Esophagus muscularis mucosa (tissue), 4 donors: ENCODE data around the gene EGF. TPM values are rescaled to one million over a fixed set of nuclear protein-coding genes. Genes with fewer than 3 reads are reported as not detected.
"Not testable (repeated sequence)": the region's sequence is repeated elsewhere in the genome, so short reads cannot be mapped to it uniquely, and the experiment has no call there.

ENCODE experiments used
- DNase-seq: peaks from one replicate; pipeline ENCODE4 v3.0.0-alpha.2; 2017; ENCODE audit errors: extremely low spot score
- H3K27ac ChIP-seq, 4 donors: fragments of 200-600 bp; sonication (generic); replicated peaks in 1 of 4; 1 replicate in 3 of 4; 2 replicates in 1 of 4; pipeline ENCODE4 v1.5.1; 2016 to 2019; ENCODE audit warnings: mild to moderate bottlenecking in 1 of 4
- H3K27me3 ChIP-seq, 4 donors: fragments of 200-600 bp; sonication (generic); one replicate each; pipeline versions ENCODE4 v1.5.1 to v1.6.0; 2016 to 2019
- H3K36me3 ChIP-seq, 4 donors: fragments of 200-600 bp; sonication (generic); one replicate each; pipeline ENCODE4 v1.5.1; 2016 to 2019
- H3K4me1 ChIP-seq, 4 donors: fragments of 200-600 bp; sonication (generic); one replicate each; pipeline ENCODE4 v1.5.1; 2016 to 2019
- H3K4me3 ChIP-seq, 4 donors: fragments of 200-600 bp; sonication (generic); 1 replicate in 2 of 4; 2 replicates in 2 of 4; pipeline ENCODE4 v1.5.1; 2016 to 2019; ENCODE audit warnings: mild to moderate bottlenecking in 4 of 4, moderate library complexity in 1 of 4
- H3K9me3 ChIP-seq, 4 donors: fragments of 200-600 bp; sonication (generic); 1 replicate in 3 of 4; 2 replicates in 1 of 4; pipeline ENCODE4 v1.5.1; 2016 to 2019
- EP300 ChIP-seq: sonication (generic); formaldehyde crosslinking; IDR thresholded peaks from one replicate; pipeline ENCODE4 v1.6.1; 2017; ENCODE audit warnings: antibody characterized with exemption
- POLR2A ChIP-seq: fragments of 450-650 bp; IDR thresholded peaks from one replicate; pipeline ENCODE4 v1.6.1; 2017; ENCODE audit warnings: antibody characterized with exemption, moderate library complexity, mild to moderate bottlenecking, low read depth
- POLR2AphosphoS5 ChIP-seq, 2 donors: sonication (generic); formaldehyde crosslinking; IDR thresholded peaks; one replicate each; pipeline ENCODE4 v1.6.1; 2017; ENCODE audit warnings: antibody characterized with exemption in 2 of 2
- WGBS: methylation state at CpG from one replicate; pipeline ENCODE4 v1.1.5; 2018; 5-methylcytosine and 5-hydroxymethylcytosine counted together
- intact Hi-C: fragments of 100-400 bp; cut with DNase I; formaldehyde crosslinking; loops from one replicate; pipeline ENCODE4 v1.15.1; 2023
- total RNA-seq, 4 donors: library from RNA; depleted of rRNA; stranded (reverse); fragments of >200 nt; gene quantifications; one replicate each; pipeline versions ENCODE4 v1.1.0 to v1.2.1, GENCODE V29; 2016
- TF ChIP-seq, protein P1 (sequence below), 3 experiments: fragments of 200-600 bp in 2 of 3; fragments of 450-650 bp in 1 of 3; sonication (generic) in 2 of 3; IDR thresholded peaks; one replicate each; pipeline ENCODE4 v1.5.1; 2017 to 2019; ENCODE audit warnings: antibody characterized with exemption in 3 of 3, mild to moderate bottlenecking in 2 of 3, moderate library complexity in 1 of 3

The EGF gene
- total RNA-seq, 4 donors from 2014 or later: 0.75 to 3.6 (median 2.2) TPM

GRCh38 chr4:109872950-109873656 is 39.6 kb upstream of the EGF start:
- no peak for DNase-seq
- WGBS: over 99% methylated on average over 5 of the region's 6 CpGs

DNA sequence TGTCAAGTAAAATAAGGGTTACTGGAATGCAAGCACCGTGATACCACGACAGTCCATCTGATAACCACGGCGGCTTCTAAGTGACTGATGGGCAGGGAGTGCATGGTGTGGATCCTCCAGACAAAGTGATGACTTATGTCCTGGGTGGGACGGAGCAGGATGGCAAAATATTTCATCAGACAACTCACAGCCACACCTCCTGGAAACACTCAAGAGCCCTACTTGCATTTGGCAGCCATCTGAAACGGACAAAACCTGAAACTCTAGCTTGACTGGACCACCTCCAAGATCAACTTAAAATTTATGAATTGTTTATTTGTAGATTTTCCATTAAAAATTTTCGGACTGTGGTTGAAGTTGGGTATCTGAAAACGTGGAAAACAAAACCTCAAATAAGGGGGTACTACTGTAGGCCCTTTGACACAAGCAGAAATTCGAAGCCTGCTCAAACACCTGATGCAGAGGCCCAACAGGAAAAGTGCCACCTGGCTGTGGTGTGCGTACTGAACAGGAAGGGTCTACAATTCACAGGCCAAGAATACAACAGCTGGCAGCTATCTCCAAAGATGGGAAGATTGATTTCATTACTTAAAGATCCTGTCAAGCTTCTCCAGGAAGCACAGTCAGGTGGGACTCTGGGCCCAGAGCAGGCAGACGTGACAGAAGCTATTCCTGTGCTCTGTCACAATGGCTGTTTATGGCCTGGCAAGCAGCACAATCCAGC is 38.7 kb upstream of the EGF start:
- intact Hi-C loops: no loop called here
- no peak overlapping the region for H3K27ac ChIP-seq
- no peak overlapping the region for H3K4me3 ChIP-seq
- TF ChIP-seq POLR2A: no peak
- TF ChIP-seq, protein P1, sequence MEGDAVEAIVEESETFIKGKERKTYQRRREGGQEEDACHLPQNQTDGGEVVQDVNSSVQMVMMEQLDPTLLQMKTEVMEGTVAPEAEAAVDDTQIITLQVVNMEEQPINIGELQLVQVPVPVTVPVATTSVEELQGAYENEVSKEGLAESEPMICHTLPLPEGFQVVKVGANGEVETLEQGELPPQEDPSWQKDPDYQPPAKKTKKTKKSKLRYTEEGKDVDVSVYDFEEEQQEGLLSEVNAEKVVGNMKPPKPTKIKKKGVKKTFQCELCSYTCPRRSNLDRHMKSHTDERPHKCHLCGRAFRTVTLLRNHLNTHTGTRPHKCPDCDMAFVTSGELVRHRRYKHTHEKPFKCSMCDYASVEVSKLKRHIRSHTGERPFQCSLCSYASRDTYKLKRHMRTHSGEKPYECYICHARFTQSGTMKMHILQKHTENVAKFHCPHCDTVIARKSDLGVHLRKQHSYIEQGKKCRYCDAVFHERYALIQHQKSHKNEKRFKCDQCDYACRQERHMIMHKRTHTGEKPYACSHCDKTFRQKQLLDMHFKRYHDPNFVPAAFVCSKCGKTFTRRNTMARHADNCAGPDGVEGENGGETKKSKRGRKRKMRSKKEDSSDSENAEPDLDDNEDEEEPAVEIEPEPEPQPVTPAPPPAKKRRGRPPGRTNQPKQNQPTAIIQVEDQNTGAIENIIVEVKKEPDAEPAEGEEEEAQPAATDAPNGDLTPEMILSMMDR (IDR thresholded peaks at IDR 0.05): no peak
- no peak for DNase-seq
- peaks cover 0 to 10% (median 5%) of the 10 kb centered on the region in 4 donors for H3K36me3 ChIP-seq
- H3K9me3 ChIP-seq: no peaks in the 10 kb centered on the region
- no peaks in the 10 kb centered on the region for H3K27me3 ChIP-seq
- 52% methylated on average over 11 of the region's 11 CpGs for WGBS
- no peaks in the 10 kb centered on the region for H3K4me1 ChIP-seq

More at GRCh38 chr4:109872950-109873656, 39.6 kb upstream of the EGF start:
- intact Hi-C loops: no loop called here
- no peak overlapping the region for H3K4me3 ChIP-seq
- no peaks in the 10 kb centered on the region for H3K9me3 ChIP-seq
- TF ChIP-seq EP300 (no peak), POLR2AphosphoS5 (IDR thresholded peaks at IDR 0.05) (no peak), POLR2A (no peak)
- TF ChIP-seq, protein P1 (IDR thresholded peaks at IDR 0.05): no peak
- H3K36me3 ChIP-seq: peaks cover 0 to 10% (median 5%) of the 10 kb centered on the region in 4 donors
- H3K27me3 ChIP-seq: no peaks in the 10 kb centered on the region
- H3K4me1 ChIP-seq: no peaks in the 10 kb centered on the region
- H3K27ac ChIP-seq: no peak overlapping the region

DNA sequence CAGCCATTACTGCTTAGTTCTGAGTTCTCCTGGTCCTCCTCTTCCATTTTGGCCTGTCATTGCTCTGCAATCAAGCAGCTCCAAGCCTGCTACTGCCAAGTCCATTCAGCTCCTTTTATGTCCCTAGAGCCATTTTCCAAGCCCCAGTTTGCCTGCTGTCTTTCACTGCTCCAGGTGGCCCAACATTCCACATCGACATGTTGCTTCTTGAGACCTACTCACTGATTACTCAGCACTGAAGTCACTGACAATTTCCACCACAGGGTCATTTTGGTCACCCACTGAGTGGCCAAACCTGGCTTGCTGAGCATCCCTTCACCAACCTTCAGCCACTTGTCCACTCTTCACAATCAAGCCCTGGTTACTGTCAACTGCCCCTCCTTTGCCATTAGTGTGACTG is 37.6 kb upstream of the EGF start:
- Histone ChIP-seq H3K27me3 (no peaks in the 10 kb centered on the region), H3K4me1 (no peaks in the 10 kb centered on the region), H3K36me3 (peaks cover 0 to 4% (median 2%) of the 10 kb centered on the region in 4 donors), H3K4me3 (no peak overlapping the region), H3K9me3 (no peaks in the 10 kb centered on the region), H3K27ac (no peak overlapping the region)
- DNase-seq: no peak
- TF ChIP-seq POLR2AphosphoS5 (IDR thresholded peaks at IDR 0.05) (no peak), EP300 (no peak), POLR2A (no peak)
- TF ChIP-seq, protein P1 (IDR thresholded peaks at IDR 0.05): no peak
- intact Hi-C loops: no loop called here
- WGBS: 90% methylated on average over 1 of the region's 1 CpG

- H3K9me3 ChIP-seq, H3K4me3 ChIP-seq, H3K36me3 ChIP-seq, intact Hi-C loops, H3K27me3 ChIP-seq, H3K27ac ChIP-seq, H3K4me1 ChIP-seq, DNase-seq: not testable (repeated sequence)
- no CpG with 5 or more reads among the region's 2 CpGs for WGBS
Measured at GRCh38 chr4:109875553-109875952, 37.1 kb upstream of the EGF start.

GRCh38 chr4:109876634-109877265 is 35.9 kb upstream of the EGF start:
- Histone ChIP-seq H3K36me3 (no peaks in the 10 kb centered on the region), H3K27ac (no peak overlapping the region), H3K9me3 (no peaks in the 10 kb centered on the region), H3K27me3 (no peaks in the 10 kb centered on the region), H3K4me1 (no peaks in the 10 kb centered on the region), H3K4me3 (no peak overlapping the region)
- intact Hi-C loops: no loop called here
- TF ChIP-seq EP300 (no peak), POLR2AphosphoS5 (IDR thresholded peaks at IDR 0.05) (no peak), POLR2A (no peak)
- TF ChIP-seq, protein P1 (IDR thresholded peaks at IDR 0.05): no peak
- WGBS: 78% methylated on average over 2 of the region's 2 CpGs
- DNase-seq: no peak
